Endothelial cell of umbilical vein (primary cell): ENCODE data around the gene RILPL1. TPM values are rescaled to one million over a fixed set of nuclear protein-coding genes. Genes with fewer than 3 reads are reported as not detected.

ENCODE experiments used
- BruUV-seq: library from RNA; stranded (reverse); fragments of 400-500 nt; replicated peaks from 2 replicates; lab custom pipeline; 2021; lab: Mats Ljungman, UMichigan
- CTCF ChIA-PET: fragments of 300-600, 350-600 bp; sonication (Branson Sonifier 250); formaldehyde crosslinking; loops from one replicate; lab custom pipeline; 2021; ENCODE audit warnings: antibody characterized with exemption, inconsistent platforms; lab: Charles Lee
- POLR2A ChIA-PET: fragments of 300-600, 350-600 bp; sonication (Branson Sonifier 250); formaldehyde crosslinking; loops from one replicate; lab custom pipeline; 2021; ENCODE audit warnings: antibody characterized with exemption, inconsistent platforms; lab: Charles Lee
- DNase-seq: peaks from one replicate; pipeline ENCODE4 v3.0.0-alpha.2; 2011; ENCODE audit warnings: low read depth, low spot score
- FAIRE-seq: peaks from 2 replicates; lab custom pipeline; 2011; peaks lifted over from hg19 to GRCh38; lab: Jason Lieb, UNC
- H2AFZ ChIP-seq: 2 replicates; pipeline ENCODE4 v1.6.0; 2012; ENCODE audit warnings: low read depth, low read length, control low read depth, inconsistent platforms
- H3K27ac ChIP-seq: 2 replicates; pipeline ENCODE4 v1.5.1; 2011; ENCODE audit warnings: low read depth, mild to moderate bottlenecking, control low read depth, low read length, moderate library complexity; ENCODE audit not compliant: insufficient read depth
- H3K27me3 ChIP-seq, 2 experiments: 2 replicates each; pipeline versions ENCODE4 v1.6.0 to v1.6.1; 2011; ENCODE audit warnings: low read length in 2 of 2, mixed read lengths in 1 of 2; ENCODE audit not compliant: control insufficient read depth in 2 of 2, insufficient read depth in 2 of 2
- H3K36me3 ChIP-seq, 2 experiments: 2 replicates in 1 of 2; 3 replicates in 1 of 2; pipeline ENCODE4 v1.5.1; 2011; ENCODE audit warnings: low read length in 2 of 2, mild to moderate bottlenecking in 1 of 2, moderate library complexity in 1 of 2; ENCODE audit not compliant: control insufficient read depth in 2 of 2, insufficient read depth in 2 of 2; ENCODE audit errors: extremely low read depth in 1 of 2
- H3K4me1 ChIP-seq: 3 replicates; pipeline ENCODE4 v1.5.1; 2011; ENCODE audit warnings: mild to moderate bottlenecking, low read length; ENCODE audit not compliant: control insufficient read depth, insufficient read depth; ENCODE audit errors: extremely low read depth
- H3K4me2 ChIP-seq: 2 replicates; pipeline ENCODE4 v1.6.1; 2011; ENCODE audit warnings: low read length, control low read depth, mixed read lengths; ENCODE audit not compliant: insufficient read depth
- H3K4me3 ChIP-seq, 3 experiments: fragments of 200-600 bp in 1 of 3; sonication (generic), shearing (Covaris generic) in 1 of 3; replicated peaks in 1 of 3; 2 replicates each; pipeline ENCODE4 v1.5.1; 2011 to 2016; ENCODE audit warnings: control low read depth in 3 of 3, low read length in 3 of 3, mild to moderate bottlenecking in 2 of 3, inconsistent platforms in 1 of 3, low read depth in 1 of 3, moderate library complexity in 1 of 3; ENCODE audit not compliant: insufficient read depth in 1 of 3
- H3K79me2 ChIP-seq: 2 replicates; pipeline ENCODE4 v1.6.0; 2012; ENCODE audit warnings: low read length, inconsistent platforms; ENCODE audit not compliant: control insufficient read depth, insufficient read depth
- H3K9ac ChIP-seq: replicated peaks from 2 replicates; pipeline ENCODE3; 2011; ENCODE audit warnings: low read length, control low read depth; ENCODE audit not compliant: insufficient read depth; ENCODE audit errors: extremely low read depth
- H3K9me1 ChIP-seq: replicated peaks from 3 replicates; pipeline ENCODE4 v1.6.0; 2011; ENCODE audit warnings: mild to moderate bottlenecking, low read length; ENCODE audit not compliant: control insufficient read depth, insufficient read depth; ENCODE audit errors: extremely low read depth
- H3K9me3 ChIP-seq: replicated peaks from 2 replicates; pipeline ENCODE4 v1.5.1; 2012; ENCODE audit warnings: low read length, inconsistent platforms; ENCODE audit not compliant: control insufficient read depth, insufficient read depth
- H4K20me1 ChIP-seq: replicated peaks from 2 replicates; pipeline ENCODE3; 2011; ENCODE audit warnings: mild to moderate bottlenecking, low read length; ENCODE audit not compliant: control insufficient read depth, insufficient read depth; ENCODE audit errors: extremely low read depth
- EZH2 ChIP-seq: IDR thresholded peaks from 2 replicates; pipeline ENCODE4 v1.6.1; 2012; ENCODE audit warnings: borderline replicate concordance, low read depth, mild to moderate bottlenecking, moderate library complexity, low read length, inconsistent platforms; ENCODE audit not compliant: severe bottlenecking
- GATA2 ChIP-seq: IDR thresholded peaks from 2 replicates; pipeline ENCODE4 v1.7.0; 2011; ENCODE audit warnings: low read depth, mild to moderate bottlenecking, moderate library complexity, mixed read lengths, low read length; ENCODE audit not compliant: insufficient read length, insufficient read depth
- JUN ChIP-seq: IDR thresholded peaks from 2 replicates; pipeline ENCODE4 v1.6.1; 2011; ENCODE audit warnings: borderline replicate concordance, low read depth; ENCODE audit not compliant: insufficient read length, insufficient read depth
- MYC ChIP-seq: IDR thresholded peaks from one replicate; pipeline ENCODE4 v1.6.1; 2011; ENCODE audit warnings: mild to moderate bottlenecking, low read depth, low read length
- POLR2A ChIP-seq: IDR thresholded peaks from 2 replicates; pipeline ENCODE4 v1.6.1; 2012; ENCODE audit warnings: low read depth, mild to moderate bottlenecking, control low read depth, low read length
- POLR2AphosphoS5 ChIP-seq: IDR thresholded peaks from 2 replicates; pipeline ENCODE4 v1.6.1; 2012; ENCODE audit warnings: low read depth, mild to moderate bottlenecking, control low read depth, low read length, moderate library complexity; ENCODE audit not compliant: insufficient read depth
- dilution Hi-C: fragments of 300-500 bp; cut with MboI; formaldehyde crosslinking; loops from one replicate; pipeline ENCODE4 v1.15.0; 2019; ENCODE audit warnings: low sequenced_read_pairs; ENCODE audit not compliant: extremely low pct_ligation_motif_present
- intact Hi-C: fragments of 100-400 bp; cut with micrococcal nuclease; formaldehyde crosslinking; loops from one replicate; pipeline ENCODE4 v1.10.0; 2022
- polyA plus RNA-seq, 4 experiments: library from polyadenylated mRNA; depleted of rRNA in 3 of 4; stranded (reverse) in 3 of 4; unstranded in 1 of 4; fragments of >200 nt; gene quantifications; 2 replicates each; pipeline versions ENCODE4 v1.2.1 to v1.2.3, GENCODE V29; 2011 to 2012; ENCODE audit warnings: missing spikeins in 1 of 4
- total RNA-seq: library from RNA; stranded (reverse); gene quantifications from 2 replicates; pipeline ENCODE4 v1.2.3, GENCODE V29; 2021
- TF ChIP-seq, protein P1 (sequence below), 2 donors: IDR thresholded peaks; 1 replicate in 1 of 2; 2 replicates in 1 of 2; pipeline ENCODE4 v1.5.1; 2011; ENCODE audit warnings: low read length in 2 of 2, mild to moderate bottlenecking in 2 of 2, moderate library complexity in 2 of 2, control low read depth in 1 of 2, inconsistent platforms in 1 of 2, low read depth in 1 of 2; ENCODE audit not compliant: insufficient read depth in 1 of 2; ENCODE audit errors: extremely low read depth in 1 of 2

RILPL1 gene
- total and polyA plus RNA-seq, 2 donors (not counting 3 experiments of a cell fraction or from before 2014, with no cell fraction given): 30.4 to 34.3 TPM

GRCh38 chr12:123483602-123484248 lies 49.8 kb downstream of the RILPL1 start:
- peaks cover 18% of the 10 kb centered on the region for H3K4me1 ChIP-seq
- BruUV-seq: no TSS peak
- H4K20me1 ChIP-seq: no peaks in the 10 kb centered on the region
- dilution Hi-C loops: no loop called here
- ChIA-PET POLR2A (interaction anchor here (0.6 kb wide), 1 partner anchor 198 kb away, joined by 3 read pairs; no protein-coding TSS in a partner anchor), CTCF (interaction anchor here (1.2 kb wide), 1 partner anchor 98 kb away, joined by 4 read pairs; no protein-coding TSS in a partner anchor)
- no peak overlapping the region for H3K4me2 ChIP-seq
- FAIRE-seq: peak; percentile 44
- H3K9me1 ChIP-seq: no peaks in the 10 kb centered on the region
- H3K79me2 ChIP-seq: no peaks in the 10 kb centered on the region
- H3K27me3 ChIP-seq: no peaks in the 10 kb centered on the region
- H3K4me3 ChIP-seq: no peak overlapping the region
- DNase-seq: no peak
- no peak overlapping the region for H3K27ac ChIP-seq
- H3K36me3 ChIP-seq: peaks cover 0 to 4% of the 10 kb centered on the region in 2 experiments
- TF ChIP-seq JUN: peak; percentile 35
- TF ChIP-seq, protein P1, sequence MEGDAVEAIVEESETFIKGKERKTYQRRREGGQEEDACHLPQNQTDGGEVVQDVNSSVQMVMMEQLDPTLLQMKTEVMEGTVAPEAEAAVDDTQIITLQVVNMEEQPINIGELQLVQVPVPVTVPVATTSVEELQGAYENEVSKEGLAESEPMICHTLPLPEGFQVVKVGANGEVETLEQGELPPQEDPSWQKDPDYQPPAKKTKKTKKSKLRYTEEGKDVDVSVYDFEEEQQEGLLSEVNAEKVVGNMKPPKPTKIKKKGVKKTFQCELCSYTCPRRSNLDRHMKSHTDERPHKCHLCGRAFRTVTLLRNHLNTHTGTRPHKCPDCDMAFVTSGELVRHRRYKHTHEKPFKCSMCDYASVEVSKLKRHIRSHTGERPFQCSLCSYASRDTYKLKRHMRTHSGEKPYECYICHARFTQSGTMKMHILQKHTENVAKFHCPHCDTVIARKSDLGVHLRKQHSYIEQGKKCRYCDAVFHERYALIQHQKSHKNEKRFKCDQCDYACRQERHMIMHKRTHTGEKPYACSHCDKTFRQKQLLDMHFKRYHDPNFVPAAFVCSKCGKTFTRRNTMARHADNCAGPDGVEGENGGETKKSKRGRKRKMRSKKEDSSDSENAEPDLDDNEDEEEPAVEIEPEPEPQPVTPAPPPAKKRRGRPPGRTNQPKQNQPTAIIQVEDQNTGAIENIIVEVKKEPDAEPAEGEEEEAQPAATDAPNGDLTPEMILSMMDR (IDR thresholded peaks at IDR 0.05; ENCODE audit: extremely low read depth in 1 of 2, insufficient read depth in 1 of 2, low read depth in 1 of 2, low read length in 2 of 2): no peak
- no peak for TF ChIP-seq EZH2
- TF ChIP-seq MYC: no peak
- no peak for TF ChIP-seq GATA2
- TF ChIP-seq POLR2AphosphoS5: no peak
- TF ChIP-seq POLR2A: no peak
- no peak overlapping the region for H2AFZ ChIP-seq
- no peak overlapping the region for H3K9ac ChIP-seq
- intact Hi-C loops: no loop called here
- H3K9me3 ChIP-seq: no peaks in the 10 kb centered on the region
